Brain microvascular endothelial cell (primary cell): ENCODE measurements around the gene CCM2.

Experiments
- DNase-seq: peaks from one replicate; pipeline ENCODE4 v3.0.0-alpha.2; 2020
- H3K27ac ChIP-seq: fragments of 250-450 bp; sonication (Bioruptor Pico); 2 replicates; pipeline ENCODE4 v1.5.1; 2020; ENCODE audit warnings: mild to moderate bottlenecking, moderate library complexity
- H3K27me3 ChIP-seq: fragments of 250-450 bp; sonication (Bioruptor Pico); replicated peaks from 2 replicates; pipeline ENCODE4 v1.5.1; 2020; ENCODE audit warnings: mild to moderate bottlenecking
- H3K36me3 ChIP-seq: fragments of 250-450 bp; sonication (Bioruptor Pico); replicated peaks from 2 replicates; pipeline ENCODE4 v1.5.1; 2020; ENCODE audit warnings: mild to moderate bottlenecking
- H3K4me3 ChIP-seq: 2 replicates; pipeline ENCODE4 v1.5.1; 2011; ENCODE audit warnings: low read depth, mild to moderate bottlenecking, control low read depth, low read length, moderate library complexity
- in situ Hi-C: cut with HindIII; loops from 2 replicates; pipeline ENCODE4 v1.10.0; 2017; ENCODE audit warnings: low sequenced_read_pairs, low pct_ligation_motif_present
- TF ChIP-seq, protein P1 (sequence below): IDR thresholded peaks from 2 replicates; pipeline ENCODE4 v1.5.1; 2011; ENCODE audit warnings: low read depth, mild to moderate bottlenecking, moderate library complexity, low read length, control low read depth, inconsistent platforms; ENCODE audit errors: missing control alignments

Gene CCM2

DNA sequence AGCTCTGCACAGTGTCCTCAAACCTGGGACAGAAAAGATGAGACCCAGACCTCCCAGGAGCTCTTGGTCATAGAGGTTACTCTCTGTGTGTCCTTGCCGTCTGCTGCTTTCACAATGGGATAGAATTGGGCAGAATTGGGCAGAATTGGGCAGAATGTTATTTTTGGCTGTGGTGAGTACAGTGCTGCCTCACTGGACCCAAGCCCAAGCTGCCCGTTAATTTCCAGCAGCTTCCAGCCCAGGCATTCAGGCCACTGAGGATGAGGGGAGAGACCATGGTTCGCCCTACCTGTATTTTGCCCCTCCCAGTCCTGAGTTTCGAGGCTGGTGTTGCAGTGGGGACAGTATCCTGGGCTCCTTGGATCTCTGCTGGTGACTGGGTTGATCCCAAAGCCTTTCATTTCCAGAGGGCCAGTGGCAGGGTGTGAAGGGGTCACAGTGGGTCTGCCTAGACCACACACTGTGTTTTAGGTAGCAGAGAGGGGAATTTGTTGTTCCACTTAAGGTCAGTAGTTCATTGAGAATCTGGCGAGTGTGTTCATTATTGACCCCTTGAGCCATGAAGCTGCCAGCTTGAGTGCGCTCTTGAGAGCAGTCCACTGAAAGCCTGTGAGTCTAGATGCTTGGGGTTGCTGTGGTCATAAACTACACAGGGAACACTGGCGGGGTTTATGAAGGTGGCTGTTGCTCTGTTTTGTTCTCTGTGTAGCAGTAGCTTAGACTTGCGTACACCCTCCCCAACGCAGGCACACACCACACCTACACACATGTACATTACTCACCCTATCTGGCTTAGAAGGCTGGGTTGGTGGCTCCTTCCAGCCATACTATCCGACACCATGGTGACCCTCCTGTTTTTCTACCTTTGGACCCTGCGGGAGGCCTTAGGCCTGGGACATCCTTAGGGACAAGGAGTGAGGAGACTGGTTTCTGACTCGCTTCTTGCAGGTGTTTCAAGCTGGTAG is 65.3 kb downstream of the CCM2 start:
- Histone ChIP-seq H3K27me3 (no peaks in the 10 kb centered on the region), H3K4me3 (no peak overlapping the region), H3K36me3 (peaks cover 20% of the 10 kb centered on the region), H3K27ac (no peak overlapping the region)
- in situ Hi-C loops, result no loop called here
- DNase-seq, result no peak
- TF ChIP-seq, protein P1, sequence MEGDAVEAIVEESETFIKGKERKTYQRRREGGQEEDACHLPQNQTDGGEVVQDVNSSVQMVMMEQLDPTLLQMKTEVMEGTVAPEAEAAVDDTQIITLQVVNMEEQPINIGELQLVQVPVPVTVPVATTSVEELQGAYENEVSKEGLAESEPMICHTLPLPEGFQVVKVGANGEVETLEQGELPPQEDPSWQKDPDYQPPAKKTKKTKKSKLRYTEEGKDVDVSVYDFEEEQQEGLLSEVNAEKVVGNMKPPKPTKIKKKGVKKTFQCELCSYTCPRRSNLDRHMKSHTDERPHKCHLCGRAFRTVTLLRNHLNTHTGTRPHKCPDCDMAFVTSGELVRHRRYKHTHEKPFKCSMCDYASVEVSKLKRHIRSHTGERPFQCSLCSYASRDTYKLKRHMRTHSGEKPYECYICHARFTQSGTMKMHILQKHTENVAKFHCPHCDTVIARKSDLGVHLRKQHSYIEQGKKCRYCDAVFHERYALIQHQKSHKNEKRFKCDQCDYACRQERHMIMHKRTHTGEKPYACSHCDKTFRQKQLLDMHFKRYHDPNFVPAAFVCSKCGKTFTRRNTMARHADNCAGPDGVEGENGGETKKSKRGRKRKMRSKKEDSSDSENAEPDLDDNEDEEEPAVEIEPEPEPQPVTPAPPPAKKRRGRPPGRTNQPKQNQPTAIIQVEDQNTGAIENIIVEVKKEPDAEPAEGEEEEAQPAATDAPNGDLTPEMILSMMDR, result no peak

DNA sequence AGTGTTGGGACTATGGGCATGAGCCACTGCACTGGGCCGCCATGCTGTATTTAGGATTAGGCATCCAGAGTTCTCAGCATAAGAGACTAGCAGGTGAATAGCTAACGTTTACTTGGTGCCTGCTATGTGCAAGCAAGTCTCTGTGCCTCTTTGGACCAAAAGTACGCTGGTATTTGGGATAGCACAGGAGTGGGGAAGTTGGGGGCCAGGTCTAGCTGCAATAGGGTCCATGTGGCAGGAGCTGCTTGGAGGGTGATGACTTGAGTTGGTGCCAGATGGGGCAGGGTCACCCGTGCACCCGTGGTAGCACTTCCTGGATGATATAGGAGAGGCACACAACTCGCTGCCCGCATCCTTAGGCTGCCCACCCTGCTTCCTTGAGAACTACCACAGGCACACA is 66.4 kb downstream of the CCM2 start:
- no peak for DNase-seq
- H3K4me3 ChIP-seq, result no peak overlapping the region
- peaks cover 20% of the 10 kb centered on the region for H3K36me3 ChIP-seq
- TF ChIP-seq, protein P1, result no peak
- no peak overlapping the region for H3K27ac ChIP-seq
- in situ Hi-C loops, result no loop called here
- no peaks in the 10 kb centered on the region for H3K27me3 ChIP-seq

DNA sequence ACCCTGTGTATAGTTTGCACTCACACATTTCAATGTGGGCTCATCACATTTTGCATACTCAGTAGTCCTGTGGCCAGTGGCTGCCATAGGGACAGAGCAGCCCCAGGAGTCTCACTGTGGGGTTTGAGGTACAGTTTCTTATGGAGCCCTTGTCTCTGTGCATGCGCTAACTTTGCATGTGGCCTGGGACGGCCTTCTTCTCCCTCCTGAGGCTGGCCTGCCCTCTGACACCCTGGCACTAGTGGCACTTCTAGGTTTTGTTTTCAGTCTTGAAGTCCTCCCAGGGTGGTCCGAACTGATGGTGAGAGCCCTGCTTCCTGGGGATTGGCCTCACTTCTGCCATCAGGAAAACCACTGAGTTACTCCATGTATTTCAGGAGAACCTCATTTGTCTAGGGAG is 67.6 kb downstream of the CCM2 start:
- Histone ChIP-seq H3K4me3 (no peak overlapping the region), H3K27me3 (no peaks in the 10 kb centered on the region), H3K36me3 (peaks cover 21% of the 10 kb centered on the region), H3K27ac (no peak overlapping the region)
- no peak for DNase-seq
- in situ Hi-C loops, result no loop called here
- TF ChIP-seq, protein P1, result no peak

DNA sequence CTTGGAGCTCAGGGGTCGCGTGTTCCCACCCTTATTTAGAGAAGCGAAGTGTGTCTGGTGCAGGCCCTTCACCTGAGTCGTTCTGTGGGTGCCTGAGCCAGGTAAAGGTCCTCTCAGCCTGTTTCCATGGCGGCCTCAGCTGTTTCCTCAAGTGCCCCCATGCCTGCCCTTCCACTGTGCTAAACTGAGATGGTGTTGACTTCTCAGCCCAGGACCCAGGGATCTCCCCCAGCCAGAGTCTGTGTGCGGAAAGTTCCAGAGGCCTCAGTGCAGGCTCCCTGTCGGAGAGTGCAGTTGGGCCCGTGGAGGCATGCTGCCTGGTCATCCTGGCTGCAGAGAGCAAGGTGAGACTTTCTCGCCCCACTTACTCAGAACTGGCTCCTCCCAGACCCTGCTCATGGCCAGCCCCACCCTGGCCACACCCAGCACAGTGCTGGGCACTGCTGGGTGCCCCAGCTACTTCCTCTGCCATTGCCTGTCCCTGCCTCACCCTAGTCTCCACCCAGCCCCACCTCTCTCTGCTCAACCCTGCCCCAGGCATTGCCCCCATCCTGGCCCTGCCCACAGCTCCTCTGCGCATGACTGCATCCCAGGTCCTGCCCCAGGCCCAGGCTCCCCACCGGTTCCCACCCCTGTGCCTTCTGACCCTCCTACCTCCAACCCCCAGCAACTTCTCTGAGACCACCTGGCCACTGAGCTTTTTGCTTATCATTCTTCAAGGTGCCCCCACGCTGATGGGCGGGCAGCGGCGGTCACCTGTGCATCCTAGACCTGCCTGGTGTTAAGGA is 68.4 kb downstream of the CCM2 start:
- no peaks in the 10 kb centered on the region for H3K27me3 ChIP-seq
- H3K4me3 ChIP-seq, result no peak overlapping the region
- peaks cover 28% of the 10 kb centered on the region for H3K36me3 ChIP-seq
- in situ Hi-C loops, result no loop called here
- TF ChIP-seq, protein P1, result no peak
- no peak overlapping the region for H3K27ac ChIP-seq
- DNase-seq, result no peak

DNA sequence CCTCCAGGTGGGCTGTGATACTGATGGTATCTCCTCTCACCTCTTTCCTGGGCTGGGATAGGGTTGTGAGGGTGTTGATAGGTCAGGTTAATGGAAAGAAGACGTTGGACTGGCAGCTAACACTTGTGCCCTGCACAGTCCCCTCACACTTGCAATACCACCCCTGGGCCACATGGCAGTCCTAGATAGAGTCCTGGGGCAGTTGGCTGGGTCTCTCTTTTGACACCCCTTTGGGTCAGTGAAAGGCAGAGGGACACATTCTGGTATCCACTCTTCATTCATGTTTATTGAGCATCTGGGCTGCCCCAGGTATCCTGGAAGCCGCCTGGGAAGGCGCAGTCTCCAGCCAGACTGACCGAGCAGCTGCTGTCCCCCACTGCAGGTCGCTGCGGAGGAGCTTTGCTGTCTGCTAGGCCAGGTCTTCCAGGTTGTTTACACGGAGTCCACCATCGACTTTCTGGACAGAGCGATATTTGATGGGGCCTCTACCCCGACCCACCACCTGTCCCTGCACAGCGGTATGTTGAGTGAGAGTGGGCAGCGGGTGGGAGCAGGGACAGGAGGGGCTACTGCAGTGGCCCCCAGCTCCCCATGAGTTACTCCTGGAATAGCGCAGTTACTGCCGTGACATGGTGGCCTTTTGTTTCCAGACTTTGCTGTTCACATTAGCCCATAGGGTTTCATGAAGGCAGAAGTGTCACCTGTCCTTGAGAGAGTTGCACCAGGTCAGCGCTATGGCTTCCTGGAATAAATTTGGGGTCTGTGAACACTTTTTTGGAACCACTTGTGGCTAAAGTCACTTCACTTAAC is 69.6 kb downstream of the CCM2 start:
- in situ Hi-C loops, result no loop called here
- no peak for DNase-seq
- Histone ChIP-seq H3K27me3 (no peaks in the 10 kb centered on the region), H3K4me3 (no peak overlapping the region), H3K27ac (no peak overlapping the region), H3K36me3 (peaks cover 21% of the 10 kb centered on the region)
- TF ChIP-seq, protein P1, result peak; percentile 14
